ENCODE measurements around the gene PCSK7.

- TF ChIP-seq CTCF (IDR thresholded peaks at IDR 0.05), result no peak
- TF ChIP-seq POLR2A (IDR thresholded peaks at IDR 0.05), result no peak
These were observed 19.0 kb downstream of the PCSK7 start for GRCh38 chr11:117212697-117213355.
